AG04449 (cell line): ENCODE measurements around the gene SEC22A.

Experiments used
- CTCF ChIA-PET: fragments of 350-600 bp; formaldehyde crosslinking; extraction: SDS; loops from one replicate; lab custom pipeline; 2021; ENCODE audit warnings: antibody characterized with exemption; lab: Yijun Ruan, JAX
- POLR2A ChIA-PET: fragments of 400-600, 350-600 bp; formaldehyde crosslinking; extraction: SDS; loops from one replicate; lab custom pipeline; 2020; ENCODE audit warnings: antibody characterized with exemption, inconsistent platforms; lab: Yijun Ruan, JAX
- DNase-seq: peaks from one replicate; pipeline ENCODE4 v3.0.0-alpha.2; 2010; ENCODE audit warnings: low read depth, low spot score
- H3K4me3 ChIP-seq: 2 replicates; pipeline ENCODE4 v1.5.1; 2011; ENCODE audit warnings: low read depth, mild to moderate bottlenecking, control low read depth, low read length
- CTCF ChIP-seq: IDR thresholded peaks from one replicate; pipeline ENCODE4 v1.5.1; 2011; ENCODE audit warnings: mild to moderate bottlenecking, moderate library complexity, low read length, control low read depth, inconsistent platforms; ENCODE audit not compliant: insufficient read depth; ENCODE audit errors: missing control alignments

Gene SEC22A

GRCh38 chr3:123313889-123314288, 112.1 kb downstream of the SEC22A start:
- CTCF ChIA-PET, result interaction anchor here (1.0 to 2.4 kb wide), 3 partner anchors 10 to 24 kb away, joined by 4 to 6 read pairs (median 5); no protein-coding TSS in a partner anchor
- POLR2A ChIA-PET, result no interaction called here
- H3K4me3 ChIP-seq, result no peak overlapping the region
- DNase-seq, result no peak
- no peak for TF ChIP-seq CTCF

- CTCF ChIA-PET, result interaction anchor here (1.0 to 2.4 kb wide), 4 partner anchors 9 to 24 kb away, joined by 3 to 6 read pairs (median 4); no protein-coding TSS in a partner anchor
- POLR2A ChIA-PET, result no interaction called here
These were observed 112.9 kb downstream of the SEC22A start for GRCh38 chr3:123314359-123315270.

GRCh38 chr3:123315271-123315595, 113.5 kb downstream of the SEC22A start:
- TF ChIP-seq CTCF, result no peak
- POLR2A ChIA-PET, result no interaction called here
- H3K4me3 ChIP-seq, result no peak overlapping the region
- CTCF ChIA-PET, result interaction anchor here (1.1 to 2.4 kb wide), 3 partner anchors 8 to 25 kb away, joined by 3 to 6 read pairs (median 5); no protein-coding TSS in a partner anchor
- DNase-seq, result no peak

More at GRCh38 chr3:123314359-123315270, 112.9 kb downstream of the SEC22A start:
- no peak overlapping the region for H3K4me3 ChIP-seq
- no peak for DNase-seq
- no peak for TF ChIP-seq CTCF

GRCh38 chr3:123317716-123318115, 116.0 kb downstream of the SEC22A start:
- POLR2A ChIA-PET, result no interaction called here

GRCh38 chr3:123318374-123318773, 116.6 kb downstream of the SEC22A start:
- no peak for DNase-seq
- POLR2A ChIA-PET, result no interaction called here
- no peak overlapping the region for H3K4me3 ChIP-seq
- CTCF ChIA-PET, result interaction anchor here (1.0 to 15.4 kb wide), 2 partner anchors 172 to 242 kb away, joined by 3 to 250 read pairs; no protein-coding TSS in a partner anchor
- no peak for TF ChIP-seq CTCF

More at GRCh38 chr3:123317716-123318115, 116.0 kb downstream of the SEC22A start:
- no peak overlapping the region for H3K4me3 ChIP-seq
- CTCF ChIA-PET, result interaction anchor here (1.0 to 15.4 kb wide), 2 partner anchors 172 to 242 kb away, joined by 3 to 250 read pairs; no protein-coding TSS in a partner anchor
- TF ChIP-seq CTCF, result no peak
- DNase-seq, result no peak

GRCh38 chr3:123319760-123320159, 118.0 kb downstream of the SEC22A start:
- H3K4me3 ChIP-seq, result no peak overlapping the region
- no peak for DNase-seq
- TF ChIP-seq CTCF, result no peak
- ChIA-PET CTCF (interaction anchor here (0.9 to 15.4 kb wide), 4 partner anchors 169 to 240 kb away, joined by 3 to 250 read pairs (median 4); no protein-coding TSS in a partner anchor), POLR2A (no interaction called here)
